Adrenal gland (tissue), 5 donors: ENCODE measurements around the gene LAMB1.

Experiments used
- POLR2A ChIP-seq, 2 donors: fragments of 450-650 bp; IDR thresholded peaks; one replicate each; pipeline ENCODE4 v1.6.1; 2017; ENCODE audit warnings: antibody characterized with exemption in 2 of 2, mild to moderate bottlenecking in 2 of 2, moderate library complexity in 1 of 2
- TF ChIP-seq, protein P1 (sequence below), 6 experiments: fragments of 450-650 bp in 4 of 6; fragments of 200-600 bp in 2 of 6; sonication (generic) in 1 of 6; IDR thresholded peaks; 1 replicate in 5 of 6; 2 replicates in 1 of 6; pipeline versions ENCODE4 v1.5.1 to v1.8.0; 2016 to 2021; ENCODE audit warnings: antibody characterized with exemption in 6 of 6, mild to moderate bottlenecking in 2 of 6, moderate library complexity in 1 of 6
- donor health status: DM: no; HTN: no; CAD: no.

GRCh38 chr7:107982042-107982840, 20.7 kb downstream of the LAMB1 start:
- TF ChIP-seq, protein P1, sequence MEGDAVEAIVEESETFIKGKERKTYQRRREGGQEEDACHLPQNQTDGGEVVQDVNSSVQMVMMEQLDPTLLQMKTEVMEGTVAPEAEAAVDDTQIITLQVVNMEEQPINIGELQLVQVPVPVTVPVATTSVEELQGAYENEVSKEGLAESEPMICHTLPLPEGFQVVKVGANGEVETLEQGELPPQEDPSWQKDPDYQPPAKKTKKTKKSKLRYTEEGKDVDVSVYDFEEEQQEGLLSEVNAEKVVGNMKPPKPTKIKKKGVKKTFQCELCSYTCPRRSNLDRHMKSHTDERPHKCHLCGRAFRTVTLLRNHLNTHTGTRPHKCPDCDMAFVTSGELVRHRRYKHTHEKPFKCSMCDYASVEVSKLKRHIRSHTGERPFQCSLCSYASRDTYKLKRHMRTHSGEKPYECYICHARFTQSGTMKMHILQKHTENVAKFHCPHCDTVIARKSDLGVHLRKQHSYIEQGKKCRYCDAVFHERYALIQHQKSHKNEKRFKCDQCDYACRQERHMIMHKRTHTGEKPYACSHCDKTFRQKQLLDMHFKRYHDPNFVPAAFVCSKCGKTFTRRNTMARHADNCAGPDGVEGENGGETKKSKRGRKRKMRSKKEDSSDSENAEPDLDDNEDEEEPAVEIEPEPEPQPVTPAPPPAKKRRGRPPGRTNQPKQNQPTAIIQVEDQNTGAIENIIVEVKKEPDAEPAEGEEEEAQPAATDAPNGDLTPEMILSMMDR (IDR thresholded peaks at IDR 0.05) = no peak
- no peak for TF ChIP-seq POLR2A (IDR thresholded peaks at IDR 0.05)
